Measurements from ENCODE around the gene HK1. TPM values are rescaled to one million over a fixed set of nuclear protein-coding genes. Genes with fewer than 3 reads are reported as not detected.
A peak's percentile ranks its signal among the peaks of the same experiment; 100 is the strongest.

Gene HK1
- total RNA-seq, 1 donor from 2014 or later = 162 TPM

GRCh38 chr10:69406302-69406811 is 128.1 kb downstream of the HK1 start:
- Mint-ChIP-seq H3K36me3 (ENCODE audit: low read depth, unreplicated experiment) (peaks cover 23% of the 10 kb centered on the region), H3K27me3 (ENCODE audit: unreplicated experiment) (peaks cover 14% of the 10 kb centered on the region), H3K27ac (ENCODE audit: unreplicated experiment) (peak overlapping the region; percentile 72), H3K4me1 (ENCODE audit: unreplicated experiment) (peaks cover 17% of the 10 kb centered on the region), H3K9me3 (ENCODE audit: unreplicated experiment) (no peaks in the 10 kb centered on the region), H3K4me3 (ENCODE audit: unreplicated experiment) (no peak overlapping the region)
- no peak for DNase-seq (ENCODE audit: low spot score)
- TF ChIP-seq, protein P1, sequence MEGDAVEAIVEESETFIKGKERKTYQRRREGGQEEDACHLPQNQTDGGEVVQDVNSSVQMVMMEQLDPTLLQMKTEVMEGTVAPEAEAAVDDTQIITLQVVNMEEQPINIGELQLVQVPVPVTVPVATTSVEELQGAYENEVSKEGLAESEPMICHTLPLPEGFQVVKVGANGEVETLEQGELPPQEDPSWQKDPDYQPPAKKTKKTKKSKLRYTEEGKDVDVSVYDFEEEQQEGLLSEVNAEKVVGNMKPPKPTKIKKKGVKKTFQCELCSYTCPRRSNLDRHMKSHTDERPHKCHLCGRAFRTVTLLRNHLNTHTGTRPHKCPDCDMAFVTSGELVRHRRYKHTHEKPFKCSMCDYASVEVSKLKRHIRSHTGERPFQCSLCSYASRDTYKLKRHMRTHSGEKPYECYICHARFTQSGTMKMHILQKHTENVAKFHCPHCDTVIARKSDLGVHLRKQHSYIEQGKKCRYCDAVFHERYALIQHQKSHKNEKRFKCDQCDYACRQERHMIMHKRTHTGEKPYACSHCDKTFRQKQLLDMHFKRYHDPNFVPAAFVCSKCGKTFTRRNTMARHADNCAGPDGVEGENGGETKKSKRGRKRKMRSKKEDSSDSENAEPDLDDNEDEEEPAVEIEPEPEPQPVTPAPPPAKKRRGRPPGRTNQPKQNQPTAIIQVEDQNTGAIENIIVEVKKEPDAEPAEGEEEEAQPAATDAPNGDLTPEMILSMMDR (IDR thresholded peaks at IDR 0.05; ENCODE audit: unreplicated experiment) = no peak

- no peak for DNase-seq (ENCODE audit: low spot score)
- TF ChIP-seq, protein P1 (IDR thresholded peaks at IDR 0.05; ENCODE audit: unreplicated experiment) = no peak
- Mint-ChIP-seq H3K36me3 (ENCODE audit: low read depth, unreplicated experiment) (peaks cover 16% of the 10 kb centered on the region), H3K27me3 (ENCODE audit: unreplicated experiment) (peaks cover 14% of the 10 kb centered on the region), H3K4me1 (ENCODE audit: unreplicated experiment) (peaks cover 17% of the 10 kb centered on the region), H3K4me3 (ENCODE audit: unreplicated experiment) (no peak overlapping the region), H3K9me3 (ENCODE audit: unreplicated experiment) (no peaks in the 10 kb centered on the region), H3K27ac (ENCODE audit: unreplicated experiment) (peak overlapping the region; percentile 72)
These were observed 128.7 kb downstream of the HK1 start for GRCh38 chr10:69406816-69407580.

DNA sequence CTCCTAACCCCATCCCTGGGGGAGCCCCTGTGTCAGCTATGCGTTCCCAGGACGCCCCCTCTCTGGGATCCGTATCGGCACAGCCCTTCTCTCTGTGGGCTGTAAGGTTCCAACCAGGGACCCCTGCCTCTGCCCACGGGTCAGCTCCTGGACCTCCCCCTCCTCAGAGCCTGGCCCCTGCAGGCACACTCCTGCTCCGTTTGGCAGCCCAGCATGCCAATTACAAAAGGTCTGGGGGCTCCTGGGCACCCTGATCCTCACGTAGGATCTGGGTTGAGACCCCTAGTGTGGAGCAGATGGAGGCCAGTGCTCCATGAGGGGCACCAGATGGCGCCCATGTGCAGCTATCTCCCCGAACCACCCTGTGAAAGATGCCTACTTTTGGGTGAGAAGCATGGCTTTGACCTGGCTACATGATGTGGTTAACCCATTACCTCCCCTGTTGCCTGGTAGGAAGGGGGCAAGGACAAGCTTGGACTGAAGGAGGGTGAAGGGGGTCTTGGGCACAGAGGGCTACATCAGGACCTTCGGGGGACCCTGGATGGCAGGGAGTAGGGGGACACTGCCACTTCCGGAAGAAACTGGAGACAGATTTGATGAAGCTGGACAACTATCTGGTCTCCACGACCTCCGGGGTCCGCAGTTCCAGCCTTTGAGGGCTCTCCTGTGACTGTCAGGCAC is 129.5 kb downstream of the HK1 start:
- no peaks in the 10 kb centered on the region for H3K9me3 Mint-ChIP-seq (ENCODE audit: unreplicated experiment)
- no peak overlapping the region for H3K4me3 Mint-ChIP-seq (ENCODE audit: unreplicated experiment)
- H3K4me1 Mint-ChIP-seq (ENCODE audit: unreplicated experiment) = peaks cover 17% of the 10 kb centered on the region
- DNase-seq (ENCODE audit: low spot score) = no peak
- H3K27ac Mint-ChIP-seq (ENCODE audit: unreplicated experiment) = no peak overlapping the region
- peaks cover 14% of the 10 kb centered on the region for H3K27me3 Mint-ChIP-seq (ENCODE audit: unreplicated experiment)
- peaks cover 11% of the 10 kb centered on the region for H3K36me3 Mint-ChIP-seq (ENCODE audit: low read depth, unreplicated experiment)
- TF ChIP-seq, protein P1 (IDR thresholded peaks at IDR 0.05; ENCODE audit: unreplicated experiment) = no peak

DNA sequence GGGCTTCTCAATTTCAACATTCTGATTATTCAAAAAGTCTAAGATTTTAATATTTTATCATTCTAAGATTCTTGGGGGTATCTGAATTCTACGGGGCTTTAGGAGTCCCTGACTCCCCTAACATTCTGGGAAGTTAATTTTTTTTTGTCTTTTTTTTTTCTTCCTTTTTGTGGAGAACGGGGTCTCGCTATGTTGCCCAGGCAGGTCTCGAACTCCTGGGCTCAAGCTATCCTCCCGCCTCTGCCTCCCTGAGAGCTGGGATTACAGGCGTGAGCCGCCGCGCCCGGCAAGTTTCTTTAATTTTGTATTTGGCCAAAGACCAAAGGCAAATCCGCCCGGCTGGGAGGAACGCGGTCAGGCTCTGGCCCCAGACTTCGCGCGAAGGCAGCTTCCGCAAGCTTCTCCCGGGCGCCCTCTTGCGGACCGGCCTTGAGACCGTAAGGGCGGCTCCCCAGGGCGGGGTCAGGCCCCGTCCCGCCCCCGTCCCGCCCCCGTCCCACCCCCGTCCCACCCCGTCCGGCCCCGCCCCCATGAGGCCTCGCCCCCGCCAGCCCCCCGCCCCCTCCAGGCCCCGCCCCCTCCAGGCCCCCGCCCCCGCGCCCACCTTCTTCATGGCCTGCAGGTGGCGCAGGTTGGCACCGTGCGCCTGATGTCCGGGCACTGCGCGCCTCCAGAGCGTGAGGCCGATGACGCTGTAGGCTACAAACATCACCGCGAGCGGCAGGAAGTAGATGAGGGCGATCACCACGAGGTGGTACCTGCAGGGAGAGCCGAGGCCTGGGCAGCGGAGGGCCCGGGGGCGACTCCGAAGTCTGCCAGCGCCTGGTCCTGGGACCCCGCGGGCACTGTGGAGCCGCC is 130.3 kb downstream of the HK1 start:
- Mint-ChIP-seq H3K27ac (ENCODE audit: unreplicated experiment) (no peak overlapping the region), H3K4me3 (ENCODE audit: unreplicated experiment) (no peak overlapping the region), H3K27me3 (ENCODE audit: unreplicated experiment) (peaks cover 14% of the 10 kb centered on the region), H3K4me1 (ENCODE audit: unreplicated experiment) (peaks cover 17% of the 10 kb centered on the region), H3K9me3 (ENCODE audit: unreplicated experiment) (no peaks in the 10 kb centered on the region), H3K36me3 (ENCODE audit: low read depth, unreplicated experiment) (peaks cover 9% of the 10 kb centered on the region)
- peak; percentile 96 for DNase-seq (ENCODE audit: low spot score)
- TF ChIP-seq, protein P1 (IDR thresholded peaks at IDR 0.05; ENCODE audit: unreplicated experiment) = peak; percentile 92

Data from endothelial cell (in vitro differentiated cells).